ENCODE data around the gene RABGAP1L. TPM values are rescaled to one million over a fixed set of nuclear protein-coding genes. Genes with fewer than 3 reads are reported as not detected.

Gene RABGAP1L
- total RNA-seq, 1 experiment from 2014 or later: 29.3 TPM

- no peak for TF ChIP-seq ELF1 (IDR thresholded peaks at IDR 0.05; ENCODE audit: borderline replicate concordance, low read depth)
- no peak for TF ChIP-seq JUND (IDR thresholded peaks at IDR 0.05)
Observed at GRCh38 chr1:174764191-174764590, 604.9 kb downstream of the RABGAP1L start (continued).

GRCh38 chr1:174766727-174767126, 607.4 kb downstream of the RABGAP1L start:
- CTCF ChIA-PET: interaction anchor here (0.6 to 1.5 kb wide), 2 partner anchors 19 to 504 kb away, joined by 3 to 4 read pairs; no protein-coding TSS in a partner anchor
- no peak for ATAC-seq
- no TSS peak for BruUV-seq (replicated peaks)
- no peak for DNase-seq (ENCODE audit: low read depth, low spot score)
- intact Hi-C loops (cut with micrococcal nuclease): no loop called here
- H3K27ac ChIP-seq (ENCODE audit: low read depth, low read length): no peak overlapping the region
- no peaks in the 10 kb centered on the region for H3K9me3 ChIP-seq (ENCODE audit: control insufficient read depth in 1 of 2, insufficient read depth in 1 of 2, low read depth in 1 of 2, low read length in 2 of 2)
- no peak overlapping the region for H2AFZ ChIP-seq (ENCODE audit: low read depth, low read length, poor library complexity, severe bottlenecking)
- no peak overlapping the region for H3K4me2 ChIP-seq (ENCODE audit: low read length)
- H3K4me1 ChIP-seq (ENCODE audit: control insufficient read depth in 1 of 2, insufficient read depth in 2 of 2, low read length in 2 of 2): no peaks in the 10 kb centered on the region
- no peaks in the 10 kb centered on the region for H3K79me2 ChIP-seq (ENCODE audit: insufficient read depth, low read length)
- H3K27me3 ChIP-seq (ENCODE audit: insufficient read depth, low read length): no peaks in the 10 kb centered on the region
- no peaks in the 10 kb centered on the region for H4K20me1 ChIP-seq (ENCODE audit: insufficient read depth)
- RAD21 ChIA-PET (ENCODE audit: low non-redundant PET in 1 of 2, low total read pairs in 2 of 2, uncharacterized antibody in 2 of 2, unreplicated experiment in 2 of 2): no interaction called here
- no peaks in the 10 kb centered on the region for H3K36me3 ChIP-seq (ENCODE audit: control insufficient read depth in 1 of 2, insufficient read depth in 2 of 2, low read length in 2 of 2)
- no peaks in the 10 kb centered on the region for H3K9me2 ChIP-seq (ENCODE audit: insufficient read depth)
- H3K9ac ChIP-seq (ENCODE audit: low read length): no peak overlapping the region
- no peak for TF ChIP-seq SP1 (IDR thresholded peaks at IDR 0.05; ENCODE audit: low read depth)
- TF ChIP-seq ATF3 (IDR thresholded peaks at IDR 0.05): no peak
- TF ChIP-seq ZNF274 (IDR thresholded peaks at IDR 0.05; ENCODE audit: low read depth, low read length): no peak
- TF ChIP-seq EZH2 (IDR thresholded peaks at IDR 0.05): no peak
- no peak for TF ChIP-seq REST (IDR thresholded peaks at IDR 0.05; ENCODE audit: low read depth)
- no peak for TF ChIP-seq MAX (IDR thresholded peaks at IDR 0.05)
- TF ChIP-seq ZFX (IDR thresholded peaks at IDR 0.05): no peak
- TF ChIP-seq CBX3 (IDR thresholded peaks at IDR 0.05; ENCODE audit: low read depth): no peak
- TF ChIP-seq EGR1 (IDR thresholded peaks at IDR 0.05; ENCODE audit: low read depth): no peak
- no peak for TF ChIP-seq ZBTB33 (IDR thresholded peaks at IDR 0.05; ENCODE audit: extremely low read depth, insufficient replicate concordance, low read length)
- TF ChIP-seq POLR2AphosphoS5 (IDR thresholded peaks at IDR 0.05; ENCODE audit: low read depth, low read length): no peak
- TF ChIP-seq ELF1 (IDR thresholded peaks at IDR 0.05; ENCODE audit: borderline replicate concordance, low read depth): no peak
- no peak for TF ChIP-seq CEBPB (IDR thresholded peaks at IDR 0.05; ENCODE audit: low read depth)
- no peak for TF ChIP-seq EZH2phosphoT487 (IDR thresholded peaks at IDR 0.05; ENCODE audit: borderline replicate concordance)
- no peak for TF ChIP-seq RAD21 (IDR thresholded peaks at IDR 0.05; ENCODE audit: low read depth)
- POLR2A ChIA-PET: interaction anchor here (0.7 kb wide), 1 partner anchor 232 kb away, joined by 3 read pairs; no protein-coding TSS in a partner anchor
- no peak overlapping the region for H3K4me3 ChIP-seq (replicated peaks in 1 of 2; ENCODE audit: low read depth in 1 of 2, low read length in 2 of 2)

Data from HCT116 (cell line).